HepG2 (cell line): ENCODE results near the gene UQCRC1. TPM values are rescaled to one million over a fixed set of nuclear protein-coding genes. Genes with fewer than 3 reads are reported as not detected.
A peak's percentile ranks its signal among the peaks of the same experiment; 100 is the strongest.

Experiments
- DPF2 ChIP-seq: sonication (generic); formaldehyde crosslinking; IDR thresholded peaks from 2 replicates; pipeline ENCODE4 v1.4.0; 2020; ENCODE audit warnings: mild to moderate bottlenecking, low read depth, missing genetic modification reagents, borderline replicate concordance
- KDM2A ChIP-seq: sonication (generic); formaldehyde crosslinking; IDR thresholded peaks from 2 replicates; pipeline ENCODE4 v1.4.0; 2020; ENCODE audit warnings: low read depth, missing genetic modification reagents, borderline replicate concordance
- MED8 ChIP-seq: sonication (generic); formaldehyde crosslinking; IDR thresholded peaks from 2 replicates; pipeline ENCODE4 v1.8.1; 2023; ENCODE audit warnings: mild to moderate bottlenecking, missing genetic modification reagents; ENCODE audit not compliant: insufficient replicate concordance
- NFRKB ChIP-seq: fragments of 450-650 bp; IDR thresholded peaks from 2 replicates; pipeline ENCODE4 v1.6.1; 2017
- ONECUT2 ChIP-seq: sonication (generic); formaldehyde crosslinking; IDR thresholded peaks from 2 replicates; pipeline ENCODE4 v1.4.0; 2020; ENCODE audit warnings: missing genetic modification reagents
- RARG ChIP-seq: sonication (generic); formaldehyde crosslinking; IDR thresholded peaks from 2 replicates; pipeline ENCODE4 v1.4.0; 2020; ENCODE audit warnings: low read depth, mild to moderate bottlenecking, missing genetic modification reagents
- RFXAP ChIP-seq: sonication (generic); formaldehyde crosslinking; IDR thresholded peaks from 2 replicates; pipeline ENCODE4 v1.4.0; 2020; ENCODE audit warnings: missing genetic modification reagents, borderline replicate concordance
- RXRA ChIP-seq: sonication (generic); formaldehyde crosslinking; IDR thresholded peaks from 2 replicates; pipeline ENCODE4 v1.5.1; 2020; ENCODE audit warnings: missing genetic modification reagents
- SKI ChIP-seq: fragments of 450-650 bp; IDR thresholded peaks from one replicate; pipeline ENCODE4 v1.6.1; 2018; ENCODE audit warnings: mild to moderate bottlenecking; ENCODE audit not compliant: partially characterized antibody
- TAF1 ChIP-seq: sonication (generic); formaldehyde crosslinking; IDR thresholded peaks from 2 replicates; pipeline ENCODE4 v1.4.0; 2020; ENCODE audit warnings: missing genetic modification reagents
- ZKSCAN1 ChIP-seq: fragments of 150-350 bp; IDR thresholded peaks from 2 replicates; pipeline ENCODE4 v1.6.1; 2014; ENCODE audit warnings: low read length
- ZNF350 ChIP-seq: sonication (generic); formaldehyde crosslinking; IDR thresholded peaks from 2 replicates; pipeline ENCODE4 v1.4.0; 2020; ENCODE audit warnings: mild to moderate bottlenecking, low read depth, missing genetic modification reagents, borderline replicate concordance
- ZNF432 ChIP-seq: sonication (generic); formaldehyde crosslinking; IDR thresholded peaks from 2 replicates; pipeline ENCODE4 v1.5.0; 2020; ENCODE audit warnings: missing genetic modification reagents, mild to moderate bottlenecking, borderline replicate concordance
- ZNF530 ChIP-seq: sonication (generic); formaldehyde crosslinking; IDR thresholded peaks from 2 replicates; pipeline ENCODE4 v1.5.0; 2020; ENCODE audit warnings: low read depth, mild to moderate bottlenecking, missing genetic modification reagents
- ZNF672 ChIP-seq: sonication (generic); formaldehyde crosslinking; IDR thresholded peaks from 2 replicates; pipeline ENCODE4 v1.8.1; 2022; ENCODE audit warnings: missing genetic modification reagents
- ZNF674 ChIP-seq: sonication (generic); formaldehyde crosslinking; IDR thresholded peaks from 2 replicates; pipeline ENCODE4 v1.5.0; 2020; ENCODE audit warnings: low read depth, mild to moderate bottlenecking, missing genetic modification reagents
- ZNF773 ChIP-seq: sonication (generic); formaldehyde crosslinking; IDR thresholded peaks from 2 replicates; pipeline ENCODE4 v1.4.0; 2020; ENCODE audit warnings: missing genetic modification reagents, borderline replicate concordance
- polyA plus RNA-seq, 8 experiments: library from polyadenylated mRNA; depleted of rRNA in 3 of 8; stranded (reverse) in 7 of 8; unstranded in 1 of 8; fragments of >200 nt; fragmentation: Illumina TruSeq in 4 of 8; extraction: Trizol in 4 of 8; gene quantifications; 2 replicates each; pipeline versions ENCODE4 v1.2.1 to v1.2.3, GENCODE V29; 2011 to 2016; ENCODE audit warnings: low read depth in 4 of 8, missing spikeins in 1 of 8, mixed read lengths in 1 of 8; ENCODE audit not compliant: insufficient read depth in 1 of 8
- total RNA-seq, 5 experiments: library from RNA; depleted of rRNA; stranded (reverse); fragments of >200 nt; fragmentation: Illumina TruSeq; extraction: Trizol; gene quantifications; 2 replicates each; pipeline ENCODE4 v1.2.3, GENCODE V29; 2016; ENCODE audit warnings: low read depth in 1 of 5
- TF ChIP-seq, protein P1 (sequence below): IDR thresholded peaks from 2 replicates; pipeline ENCODE4 v1.6.1; 2016; ENCODE audit warnings: missing compliant biosample characterization, missing genetic modification reagents, borderline replicate concordance
- TF ChIP-seq, protein P2 (sequence below): sonication (generic); formaldehyde crosslinking; IDR thresholded peaks from 2 replicates; pipeline ENCODE4 v1.9.0; 2022; ENCODE audit warnings: low read depth, missing genetic modification reagents
- TF ChIP-seq, protein P3 (sequence below): IDR thresholded peaks from 2 replicates; pipeline ENCODE4 v1.6.1; 2012; ENCODE audit warnings: inconsistent platforms
- TF ChIP-seq, protein P4 (sequence below): sonication (generic); formaldehyde crosslinking; IDR thresholded peaks from 2 replicates; pipeline ENCODE4 v1.4.0; 2020; ENCODE audit warnings: low read depth, missing genetic modification reagents
- TF ChIP-seq, protein P5 (sequence below): IDR thresholded peaks from 2 replicates; pipeline ENCODE4 v1.6.1; 2018; ENCODE audit warnings: missing genetic modification reagents, mild to moderate bottlenecking, missing compliant biosample characterization

The UQCRC1 gene
- total and polyA plus RNA-seq, 2 of the 13 experiments (the other 11 are each of a cell fraction or from before 2014, with no cell fraction given) = 316 to 680 TPM

DNA sequence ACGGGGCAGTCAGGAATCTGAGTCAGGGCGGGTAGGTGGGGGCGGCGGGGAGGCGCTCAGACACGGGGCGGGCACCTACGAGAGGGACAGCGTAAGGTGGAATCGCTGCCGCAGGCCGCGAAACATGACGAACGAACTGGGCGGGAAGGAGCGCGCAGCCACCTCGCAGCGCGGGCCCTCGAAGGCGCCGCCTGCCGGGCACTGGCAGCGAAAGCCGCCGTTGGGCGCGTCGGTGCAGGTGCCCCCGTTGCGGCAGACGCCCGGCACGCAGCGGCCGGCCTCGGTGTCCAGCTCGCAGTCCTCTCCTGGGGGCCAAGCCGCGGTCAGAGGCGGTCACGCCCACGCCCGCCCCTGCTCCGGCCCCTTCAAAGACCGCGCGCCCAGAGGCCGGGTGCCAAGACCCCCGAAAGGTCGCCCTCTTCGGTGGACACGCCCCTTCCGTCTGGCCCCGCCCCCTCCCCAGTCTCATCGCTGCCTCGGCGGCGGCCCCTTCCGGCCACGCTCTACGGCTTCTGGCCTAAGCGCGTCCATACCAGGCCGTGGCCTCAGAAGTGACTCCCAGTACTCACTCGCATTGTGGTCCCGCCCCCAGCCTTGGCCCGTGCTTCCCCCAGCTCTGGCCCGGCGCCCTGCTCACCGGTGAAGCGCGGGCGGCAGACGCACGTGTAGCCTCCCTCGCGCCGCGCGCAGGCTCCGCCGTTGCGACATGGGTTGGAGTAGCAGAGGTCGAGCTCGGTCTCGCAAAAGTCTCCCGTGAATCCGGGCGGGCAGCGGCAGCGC, 46.8 kb upstream of the UQCRC1 start (continued):
- TF ChIP-seq RXRA (peak; percentile 51), ZNF674 (CRISPR knock-in tag) (no peak), RFXAP (CRISPR knock-in tag) (0 out of 2 replicates have a peak, but pooled peaks have one; percentile 29), TAF1 (no peak), ZNF773 (peak; percentile 47; the same call in 1 of the 2 replicates), DPF2 (CRISPR knock-in tag) (no peak), ZNF530 (CRISPR knock-in tag) (no peak), KDM2A (peak; percentile 68; the same call in 1 of the 2 replicates), RARG (CRISPR knock-in tag) (no peak), ZNF432 (CRISPR knock-in tag) (no peak), MED8 (CRISPR knock-in tag) (no peak), ZKSCAN1 (no peak), ZNF350 (CRISPR knock-in tag) (no peak), NFRKB (no peak), ONECUT2 (no peak), SKI (peak; percentile 50), ZNF672 (CRISPR knock-in tag) (no peak)
- TF ChIP-seq, protein P1, sequence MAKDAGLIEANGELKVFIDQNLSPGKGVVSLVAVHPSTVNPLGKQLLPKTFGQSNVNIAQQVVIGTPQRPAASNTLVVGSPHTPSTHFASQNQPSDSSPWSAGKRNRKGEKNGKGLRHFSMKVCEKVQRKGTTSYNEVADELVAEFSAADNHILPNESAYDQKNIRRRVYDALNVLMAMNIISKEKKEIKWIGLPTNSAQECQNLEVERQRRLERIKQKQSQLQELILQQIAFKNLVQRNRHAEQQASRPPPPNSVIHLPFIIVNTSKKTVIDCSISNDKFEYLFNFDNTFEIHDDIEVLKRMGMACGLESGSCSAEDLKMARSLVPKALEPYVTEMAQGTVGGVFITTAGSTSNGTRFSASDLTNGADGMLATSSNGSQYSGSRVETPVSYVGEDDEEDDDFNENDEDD = peak; percentile 86; the same call in 1 of the 2 replicates
- TF ChIP-seq, protein P2, sequence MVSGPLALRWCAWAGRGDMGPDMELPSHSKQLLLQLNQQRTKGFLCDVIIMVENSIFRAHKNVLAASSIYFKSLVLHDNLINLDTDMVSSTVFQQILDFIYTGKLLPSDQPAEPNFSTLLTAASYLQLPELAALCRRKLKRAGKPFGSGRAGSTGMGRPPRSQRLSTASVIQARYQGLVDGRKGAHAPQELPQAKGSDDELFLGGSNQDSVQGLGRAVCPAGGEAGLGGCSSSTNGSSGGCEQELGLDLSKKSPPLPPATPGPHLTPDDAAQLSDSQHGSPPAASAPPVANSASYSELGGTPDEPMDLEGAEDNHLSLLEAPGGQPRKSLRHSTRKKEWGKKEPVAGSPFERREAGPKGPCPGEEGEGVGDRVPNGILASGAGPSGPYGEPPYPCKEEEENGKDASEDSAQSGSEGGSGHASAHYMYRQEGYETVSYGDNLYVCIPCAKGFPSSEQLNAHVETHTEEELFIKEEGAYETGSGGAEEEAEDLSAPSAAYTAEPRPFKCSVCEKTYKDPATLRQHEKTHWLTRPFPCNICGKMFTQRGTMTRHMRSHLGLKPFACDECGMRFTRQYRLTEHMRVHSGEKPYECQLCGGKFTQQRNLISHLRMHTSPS (CRISPR knock-in tag) = no peak
- TF ChIP-seq, protein P3, sequence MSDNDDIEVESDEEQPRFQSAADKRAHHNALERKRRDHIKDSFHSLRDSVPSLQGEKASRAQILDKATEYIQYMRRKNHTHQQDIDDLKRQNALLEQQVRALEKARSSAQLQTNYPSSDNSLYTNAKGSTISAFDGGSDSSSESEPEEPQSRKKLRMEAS = peak; percentile 78
- TF ChIP-seq, protein P4, sequence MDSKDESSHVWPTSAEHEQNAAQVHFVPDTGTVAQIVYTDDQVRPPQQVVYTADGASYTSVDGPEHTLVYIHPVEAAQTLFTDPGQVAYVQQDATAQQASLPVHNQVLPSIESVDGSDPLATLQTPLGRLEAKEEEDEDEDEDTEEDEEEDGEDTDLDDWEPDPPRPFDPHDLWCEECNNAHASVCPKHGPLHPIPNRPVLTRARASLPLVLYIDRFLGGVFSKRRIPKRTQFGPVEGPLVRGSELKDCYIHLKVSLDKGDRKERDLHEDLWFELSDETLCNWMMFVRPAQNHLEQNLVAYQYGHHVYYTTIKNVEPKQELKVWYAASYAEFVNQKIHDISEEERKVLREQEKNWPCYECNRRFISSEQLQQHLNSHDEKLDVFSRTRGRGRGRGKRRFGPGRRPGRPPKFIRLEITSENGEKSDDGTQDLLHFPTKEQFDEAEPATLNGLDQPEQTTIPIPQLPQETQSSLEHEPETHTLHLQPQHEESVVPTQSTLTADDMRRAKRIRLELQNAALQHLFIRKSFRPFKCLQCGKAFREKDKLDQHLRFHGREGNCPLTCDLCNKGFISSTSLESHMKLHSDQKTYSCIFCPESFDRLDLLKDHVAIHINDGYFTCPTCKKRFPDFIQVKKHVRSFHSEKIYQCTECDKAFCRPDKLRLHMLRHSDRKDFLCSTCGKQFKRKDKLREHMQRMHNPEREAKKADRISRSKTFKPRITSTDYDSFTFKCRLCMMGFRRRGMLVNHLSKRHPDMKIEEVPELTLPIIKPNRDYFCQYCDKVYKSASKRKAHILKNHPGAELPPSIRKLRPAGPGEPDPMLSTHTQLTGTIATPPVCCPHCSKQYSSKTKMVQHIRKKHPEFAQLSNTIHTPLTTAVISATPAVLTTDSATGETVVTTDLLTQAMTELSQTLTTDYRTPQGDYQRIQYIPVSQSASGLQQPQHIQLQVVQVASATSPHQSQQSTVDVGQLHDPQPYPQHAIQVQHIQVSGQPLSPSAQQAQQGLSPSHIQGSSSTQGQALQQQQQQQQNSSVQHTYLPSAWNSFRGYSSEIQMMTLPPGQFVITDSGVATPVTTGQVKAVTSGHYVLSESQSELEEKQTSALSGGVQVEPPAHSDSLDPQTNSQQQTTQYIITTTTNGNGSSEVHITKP (CRISPR knock-in tag) = no peak
- TF ChIP-seq, protein P5, sequence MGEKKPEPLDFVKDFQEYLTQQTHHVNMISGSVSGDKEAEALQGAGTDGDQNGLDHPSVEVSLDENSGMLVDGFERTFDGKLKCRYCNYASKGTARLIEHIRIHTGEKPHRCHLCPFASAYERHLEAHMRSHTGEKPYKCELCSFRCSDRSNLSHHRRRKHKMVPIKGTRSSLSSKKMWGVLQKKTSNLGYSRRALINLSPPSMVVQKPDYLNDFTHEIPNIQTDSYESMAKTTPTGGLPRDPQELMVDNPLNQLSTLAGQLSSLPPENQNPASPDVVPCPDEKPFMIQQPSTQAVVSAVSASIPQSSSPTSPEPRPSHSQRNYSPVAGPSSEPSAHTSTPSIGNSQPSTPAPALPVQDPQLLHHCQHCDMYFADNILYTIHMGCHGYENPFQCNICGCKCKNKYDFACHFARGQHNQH = no peak
